Muscle layer of duodenum (tissue), 2 donors: Measurements from ENCODE around the gene RBM43.
"Not testable (repeated sequence)": the region's sequence is repeated elsewhere in the genome, so short reads cannot be mapped to it uniquely, and the experiment has no call there.

Source experiments
- H3K27ac ChIP-seq: one replicate; pipeline ENCODE4 v1.7.0; 2013; ENCODE audit warnings: mild to moderate bottlenecking, low read length
- H3K27me3 ChIP-seq: one replicate; pipeline ENCODE4 v1.7.0; 2013; ENCODE audit warnings: low read depth, mild to moderate bottlenecking, control low read depth, low read length
- H3K36me3 ChIP-seq, 2 donors: one replicate each; pipeline ENCODE4 v1.7.0; 2013; ENCODE audit warnings: low read length in 2 of 2, control low read depth in 1 of 2, mild to moderate bottlenecking in 1 of 2; ENCODE audit not compliant: insufficient read depth in 2 of 2, control insufficient read depth in 1 of 2
- H3K4me1 ChIP-seq, 2 donors: one replicate each; pipeline ENCODE4 v1.7.0; 2013; ENCODE audit warnings: low read length in 2 of 2, mild to moderate bottlenecking in 2 of 2, control low read depth in 1 of 2, moderate library complexity in 1 of 2; ENCODE audit not compliant: insufficient read depth in 2 of 2, control insufficient read depth in 1 of 2
- H3K4me3 ChIP-seq, 2 donors: one replicate each; pipeline ENCODE4 v1.7.0; 2013; ENCODE audit warnings: low read length in 2 of 2, low read depth in 1 of 2, mild to moderate bottlenecking in 1 of 2
- H3K9me3 ChIP-seq, 2 donors: one replicate each; pipeline ENCODE4 v1.7.0; 2013; ENCODE audit warnings: low read length in 2 of 2, control low read depth in 1 of 2, mild to moderate bottlenecking in 1 of 2; ENCODE audit not compliant: control insufficient read depth in 1 of 2
- donor health status: healthy.

RBM43 gene

GRCh38 chr2:151261231-151261976 is at the start of gene RBM43:
RBM43 (minus strand) TSS chr2:151261863; CDS start chr2:151261727, 136 bp downstream.
- Histone ChIP-seq H3K36me3 (peaks cover 0 to 10% of the 10 kb centered on the region in 2 donors), H3K27ac (peak within 1 kb of the TSS; percentile 98), H3K4me1 (peaks cover 0 to 10% of the 10 kb centered on the region in 2 donors), H3K4me3 (peak within 1 kb of the TSS; percentile 91 to 98), H3K9me3 (no peaks in the 10 kb centered on the region), H3K27me3 (no peaks in the 10 kb centered on the region)

GRCh38 chr2:151310313-151310712 is 48.6 kb upstream of the RBM43 start:
- not testable (repeated sequence) for H3K36me3 ChIP-seq, H3K9me3 ChIP-seq, H3K27ac ChIP-seq

GRCh38 chr2:151306621-151307020 is 45.0 kb upstream of the RBM43 start:
- H3K4me1 ChIP-seq = no peaks in the 10 kb centered on the region
- no peaks in the 10 kb centered on the region for H3K9me3 ChIP-seq
- H3K4me3 ChIP-seq = no peak overlapping the region
- no peaks in the 10 kb centered on the region for H3K27me3 ChIP-seq
- H3K36me3 ChIP-seq = no peaks in the 10 kb centered on the region
- H3K27ac ChIP-seq = no peak overlapping the region

More at GRCh38 chr2:151310313-151310712, 48.6 kb upstream of the RBM43 start:
- not testable (repeated sequence) for H3K4me3 ChIP-seq, H3K4me1 ChIP-seq, H3K27me3 ChIP-seq

- H3K27ac ChIP-seq = no peak overlapping the region
- no peak overlapping the region for H3K4me3 ChIP-seq
- H3K9me3 ChIP-seq = no peaks in the 10 kb centered on the region
- no peaks in the 10 kb centered on the region for H3K4me1 ChIP-seq
- no peaks in the 10 kb centered on the region for H3K27me3 ChIP-seq
- H3K36me3 ChIP-seq = no peaks in the 10 kb centered on the region
Measured at GRCh38 chr2:151305129-151305691, 43.5 kb upstream of the RBM43 start.

- no peaks in the 10 kb centered on the region for H3K36me3 ChIP-seq
- no peaks in the 10 kb centered on the region for H3K4me1 ChIP-seq
- H3K27me3 ChIP-seq = no peaks in the 10 kb centered on the region
- no peak overlapping the region for H3K27ac ChIP-seq
- no peaks in the 10 kb centered on the region for H3K9me3 ChIP-seq
- H3K4me3 ChIP-seq = no peak overlapping the region
Measured at GRCh38 chr2:151302879-151303278, 41.2 kb upstream of the RBM43 start.

GRCh38 chr2:151302404-151302803 is 40.7 kb upstream of the RBM43 start:
- no peak overlapping the region for H3K4me3 ChIP-seq
- H3K9me3 ChIP-seq = no peaks in the 10 kb centered on the region
- H3K36me3 ChIP-seq = no peaks in the 10 kb centered on the region
- no peaks in the 10 kb centered on the region for H3K27me3 ChIP-seq
- H3K4me1 ChIP-seq = no peaks in the 10 kb centered on the region
- no peak overlapping the region for H3K27ac ChIP-seq

- Histone ChIP-seq H3K27ac (no peak overlapping the region), H3K36me3 (no peaks in the 10 kb centered on the region), H3K27me3 (no peaks in the 10 kb centered on the region), H3K4me1 (no peaks in the 10 kb centered on the region), H3K4me3 (no peak overlapping the region), H3K9me3 (no peaks in the 10 kb centered on the region)
Measured at GRCh38 chr2:151299920-151300539, 38.4 kb upstream of the RBM43 start.

- no peaks in the 10 kb centered on the region for H3K9me3 ChIP-seq
- no peak overlapping the region for H3K27ac ChIP-seq
- no peaks in the 10 kb centered on the region for H3K27me3 ChIP-seq
- no peak overlapping the region for H3K4me3 ChIP-seq
- no peaks in the 10 kb centered on the region for H3K36me3 ChIP-seq
- H3K4me1 ChIP-seq = no peaks in the 10 kb centered on the region
Measured at GRCh38 chr2:151297882-151298281, 36.2 kb upstream of the RBM43 start.

GRCh38 chr2:151295926-151296325 is 34.3 kb upstream of the RBM43 start:
- not testable (repeated sequence) for H3K4me3 ChIP-seq

GRCh38 chr2:151292546-151292945 is 30.9 kb upstream of the RBM43 start:
- Histone ChIP-seq H3K36me3 (no peaks in the 10 kb centered on the region), H3K4me3 (no peak overlapping the region), H3K27ac (no peak overlapping the region), H3K9me3 (no peaks in the 10 kb centered on the region), H3K4me1 (peaks cover 5 to 11% of the 10 kb centered on the region in 2 donors), H3K27me3 (no peaks in the 10 kb centered on the region)

More at GRCh38 chr2:151295926-151296325, 34.3 kb upstream of the RBM43 start:
- not testable (repeated sequence) for H3K36me3 ChIP-seq, H3K4me1 ChIP-seq, H3K9me3 ChIP-seq, H3K27me3 ChIP-seq, H3K27ac ChIP-seq

GRCh38 chr2:151292141-151292540 is 30.5 kb upstream of the RBM43 start:
- no peaks in the 10 kb centered on the region for H3K9me3 ChIP-seq
- H3K4me1 ChIP-seq = peaks cover 8 to 15% of the 10 kb centered on the region in 2 donors
- no peak overlapping the region for H3K4me3 ChIP-seq
- no peaks in the 10 kb centered on the region for H3K27me3 ChIP-seq
- no peaks in the 10 kb centered on the region for H3K36me3 ChIP-seq
- H3K27ac ChIP-seq = no peak overlapping the region
